GM19324 (cell line): Measurements from ENCODE around the gene PRPSAP2.
"Not testable (repeated sequence)": the region's sequence is repeated elsewhere in the genome, so short reads cannot be mapped to it uniquely, and the experiment has no call there.

Experiments
- ATAC-seq: cut with Tn5 transposase; IDR thresholded peaks from one replicate; pipeline ENCODE4 v1.9.1; 2021; ENCODE audit warnings: mild to moderate bottlenecking, moderate library complexity; ENCODE audit not compliant: unreplicated experiment, low FRiP score

The PRPSAP2 gene

GRCh38 chr17:18888766-18889290 lies 30.9 kb downstream of the PRPSAP2 start:
- ATAC-seq, result no peak

GRCh38 chr17:18889658-18890057 lies 31.7 kb downstream of the PRPSAP2 start:
- no peak for ATAC-seq

DNA sequence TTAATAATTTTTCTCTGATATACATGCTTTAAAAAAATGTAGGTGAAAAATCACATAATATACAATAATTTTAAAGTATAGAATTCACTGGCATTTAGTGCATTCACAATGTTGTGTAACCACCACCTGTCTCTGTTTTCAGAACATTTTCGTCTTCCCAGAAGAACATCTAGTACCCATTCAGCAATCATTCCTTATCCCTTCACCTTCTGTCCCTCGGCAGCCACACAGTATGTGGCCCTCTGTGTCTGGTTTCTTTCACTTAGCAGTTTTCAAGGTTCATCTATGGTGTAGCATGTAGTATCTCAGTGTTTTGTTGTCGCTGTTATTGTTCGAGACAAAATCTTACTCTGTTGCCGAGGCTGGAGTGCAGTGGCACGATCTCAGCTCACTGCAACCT lies 33.6 kb downstream of the PRPSAP2 start:
- no peak for ATAC-seq

- no peak for ATAC-seq
These were observed 38.2 kb downstream of the PRPSAP2 start for GRCh38 chr17:18896146-18896545.

DNA sequence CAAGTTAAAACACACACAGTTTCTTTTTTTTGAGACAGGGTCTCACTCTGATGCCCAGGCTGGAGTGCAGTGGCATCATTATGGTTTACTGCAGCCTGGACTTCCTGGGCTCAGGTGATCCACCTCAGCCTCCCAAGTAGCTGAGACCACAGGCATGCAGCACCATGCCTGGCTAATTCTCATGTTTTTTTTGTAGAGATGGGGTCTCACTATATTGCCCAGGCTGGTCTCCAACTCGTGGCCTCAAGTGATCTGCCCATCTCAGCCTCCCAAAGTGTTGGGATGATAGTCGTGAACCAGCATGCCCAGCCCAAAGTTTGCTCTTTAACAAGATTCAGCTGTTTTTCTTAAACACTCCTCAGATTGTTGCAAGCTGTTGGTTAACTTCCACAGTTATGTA lies 39.0 kb downstream of the PRPSAP2 start:
- no peak for ATAC-seq

DNA sequence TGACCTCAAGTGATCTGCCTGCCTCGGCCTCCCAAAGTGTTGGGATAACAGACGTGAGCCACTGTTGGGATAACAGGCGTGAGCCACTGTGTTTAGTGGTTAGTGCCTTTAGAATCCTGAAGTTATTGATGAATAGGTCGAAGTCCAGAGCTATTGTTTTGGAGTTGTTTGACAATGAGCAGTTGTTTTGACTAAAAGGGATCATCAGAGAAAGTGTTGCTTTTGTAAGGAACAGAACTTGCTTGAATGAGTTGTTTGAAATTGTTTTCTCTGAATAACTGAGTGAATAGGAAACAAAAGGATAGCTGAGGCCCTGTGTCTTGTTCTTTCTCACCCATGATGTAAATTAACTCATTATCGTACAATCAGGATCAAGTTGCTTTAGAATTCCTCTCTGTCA lies 46.6 kb downstream of the PRPSAP2 start:
- ATAC-seq, result no peak

- no peak for ATAC-seq
These were observed 47.3 kb downstream of the PRPSAP2 start for GRCh38 chr17:18905226-18905625.

- ATAC-seq, result no peak
These were observed 52.4 kb downstream of the PRPSAP2 start for GRCh38 chr17:18910326-18910725.

- ATAC-seq, result no peak
These were observed 53.0 kb downstream of the PRPSAP2 start for GRCh38 chr17:18910881-18911280.

DNA sequence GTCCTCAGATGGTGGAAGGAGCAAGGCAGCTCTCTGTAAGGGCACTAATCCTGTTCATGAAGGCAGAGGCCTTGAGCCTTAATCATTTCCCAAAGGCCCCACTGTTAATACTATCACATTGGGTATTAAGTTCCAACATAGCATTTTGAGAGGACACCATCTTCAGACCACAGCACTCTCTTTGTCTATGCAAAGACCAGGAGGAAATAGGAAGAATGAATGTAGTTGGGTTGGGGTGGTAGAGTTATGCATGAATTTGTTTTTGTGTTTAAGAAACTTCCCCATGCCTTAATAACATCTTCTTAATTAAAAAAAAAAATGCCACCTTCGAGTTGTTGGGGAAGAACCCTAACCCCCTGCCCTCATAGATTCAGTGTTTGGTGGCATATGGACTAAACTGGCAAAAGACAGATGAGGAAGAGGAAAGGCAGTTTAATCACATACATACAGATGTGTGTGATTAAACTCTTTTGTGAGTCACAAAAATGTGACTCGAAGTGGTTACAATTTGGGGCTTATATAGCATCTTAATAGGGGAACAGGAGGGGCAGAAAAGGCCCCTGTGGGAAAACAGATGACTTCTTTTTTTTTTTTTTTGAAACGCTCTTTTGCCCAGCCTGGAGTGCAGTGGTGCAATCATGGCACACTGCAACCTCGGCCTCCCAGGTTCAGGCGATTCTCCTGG lies 59.0 kb downstream of the PRPSAP2 start:
- ATAC-seq, result no peak

DNA sequence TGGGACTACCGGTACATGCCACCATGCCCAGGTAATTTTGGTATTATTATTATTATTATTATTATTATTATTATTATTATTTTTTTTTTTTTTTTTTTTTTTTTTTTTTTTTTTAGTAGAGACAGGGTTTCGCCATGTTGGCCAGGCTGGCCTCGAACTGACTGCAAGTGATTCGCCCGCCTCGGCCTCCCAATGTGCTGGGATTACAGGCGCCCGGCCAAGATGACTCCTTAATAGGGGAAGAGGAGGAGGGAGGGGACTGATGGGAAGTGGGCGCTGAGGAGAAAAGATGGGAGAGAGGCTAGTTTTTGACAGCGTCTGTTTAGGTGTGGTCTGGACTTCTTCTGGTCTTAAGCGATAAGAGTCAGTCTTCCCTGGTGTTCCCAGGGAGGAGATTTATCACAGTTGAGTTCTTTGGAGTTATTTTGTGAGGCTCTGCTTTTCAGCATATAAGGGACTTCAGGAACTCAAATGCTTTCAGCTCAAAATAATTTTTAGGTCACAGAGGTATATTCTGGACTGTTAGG lies 59.6 kb downstream of the PRPSAP2 start:
- ATAC-seq, result no peak

GRCh38 chr17:18919963-18920362 lies 62.0 kb downstream of the PRPSAP2 start:
- no peak for ATAC-seq

GRCh38 chr17:18920911-18921441 lies 63.0 kb downstream of the PRPSAP2 start:
- ATAC-seq, result peak; percentile 51

- no peak for ATAC-seq
These were observed 63.6 kb downstream of the PRPSAP2 start for GRCh38 chr17:18921485-18921884.

- ATAC-seq, result peak; percentile 49
These were observed 64.1 kb downstream of the PRPSAP2 start for GRCh38 chr17:18921912-18922451.

GRCh38 chr17:18922596-18922995 lies 64.7 kb downstream of the PRPSAP2 start:
- not testable (repeated sequence) for ATAC-seq

DNA sequence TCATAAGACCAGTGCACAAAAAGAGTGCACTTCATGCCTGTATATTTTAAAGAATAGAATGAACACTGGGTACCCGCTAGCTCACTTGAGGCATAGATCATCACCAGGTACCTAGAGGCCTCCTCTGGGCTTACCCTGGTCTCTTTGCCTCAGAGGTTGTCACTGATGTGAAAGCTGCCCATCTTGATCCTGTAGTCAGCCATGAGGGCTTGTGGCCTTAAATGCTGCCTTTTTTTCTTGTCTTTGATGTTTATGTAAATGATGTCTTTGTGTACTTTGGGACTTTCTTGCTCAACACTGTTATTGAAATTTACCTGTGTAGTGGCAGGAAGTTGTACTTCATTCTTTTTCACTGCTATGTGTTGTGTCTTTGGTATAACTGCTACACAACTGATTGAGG lies 67.3 kb downstream of the PRPSAP2 start:
- no peak for ATAC-seq

- no peak for ATAC-seq
These were observed 70.7 kb downstream of the PRPSAP2 start for GRCh38 chr17:18928628-18929125.

GRCh38 chr17:18932360-18933055 lies 74.6 kb downstream of the PRPSAP2 start:
- ATAC-seq, result no peak

DNA sequence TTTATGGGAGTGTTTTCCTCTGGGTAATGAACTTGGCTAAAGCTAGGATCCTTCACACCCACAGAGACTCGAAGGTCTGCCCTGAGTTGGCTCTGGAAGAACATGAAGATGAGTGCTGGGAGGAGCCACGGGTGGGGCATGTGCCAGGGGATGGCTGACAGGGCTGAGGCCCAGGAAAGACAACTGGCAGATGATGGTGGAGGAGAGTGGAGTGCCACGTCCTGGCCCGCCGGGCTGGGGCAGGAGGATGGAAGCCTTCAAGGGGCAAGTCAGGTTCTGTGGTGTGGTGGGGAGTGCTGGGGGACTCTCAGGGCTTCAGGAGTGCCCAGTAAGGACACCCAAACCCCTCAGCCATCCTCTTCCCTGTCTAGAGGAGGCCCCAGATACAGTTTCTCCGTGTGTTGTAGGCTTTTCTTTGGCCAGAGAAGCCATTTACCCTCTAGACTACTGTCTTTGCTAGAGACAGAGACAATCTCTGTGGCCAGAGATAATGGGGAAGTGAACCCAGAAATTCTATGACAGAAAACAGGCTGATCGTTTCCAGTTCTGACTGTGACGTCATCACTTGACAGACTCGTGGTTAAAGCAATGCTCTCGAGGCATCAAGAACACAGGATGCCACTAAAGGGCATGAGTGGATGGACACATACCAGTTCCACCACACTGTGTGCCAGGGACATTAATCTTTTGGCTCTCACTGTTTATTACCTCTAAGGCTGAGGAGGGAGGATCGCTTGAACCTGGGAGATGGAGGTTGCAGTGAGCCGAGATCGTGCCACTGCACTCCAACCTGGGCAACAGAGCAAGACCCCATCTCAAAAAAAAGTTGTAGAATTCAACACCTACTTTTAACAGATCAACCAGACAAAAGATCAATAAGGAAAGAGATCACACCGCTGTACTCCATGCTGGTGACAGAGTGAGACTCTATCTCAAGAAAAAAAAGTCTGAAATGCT lies 75.4 kb downstream of the PRPSAP2 start:
- ATAC-seq, result no peak
